Endothelial cell (in vitro differentiated cells): ENCODE measurements around the gene PPM1M. TPM values are rescaled to one million over a fixed set of nuclear protein-coding genes. Genes with fewer than 3 reads are reported as not detected.
A peak's percentile ranks its signal among the peaks of the same experiment; 100 is the strongest.

Source experiments
- DNase-seq: peaks from one replicate; pipeline ENCODE4 v3.0.0; 2021; ENCODE audit warnings: low spot score
- H3K27ac Mint-ChIP-seq: one replicate; pipeline ENCODE4 v1.8.0; 2021; ENCODE audit warnings: mixed read lengths, inconsistent platforms; ENCODE audit not compliant: unreplicated experiment
- H3K27me3 Mint-ChIP-seq: one replicate; pipeline ENCODE4 v1.8.0; 2021; ENCODE audit warnings: mild to moderate bottlenecking, moderate library complexity, mixed read lengths, inconsistent platforms; ENCODE audit not compliant: unreplicated experiment
- H3K36me3 Mint-ChIP-seq: one replicate; pipeline ENCODE4 v1.8.0; 2021; ENCODE audit warnings: mild to moderate bottlenecking, low read depth, mixed read lengths, inconsistent platforms; ENCODE audit not compliant: unreplicated experiment
- H3K4me1 Mint-ChIP-seq: one replicate; pipeline ENCODE4 v1.8.0; 2021; ENCODE audit warnings: mild to moderate bottlenecking, mixed read lengths, inconsistent platforms; ENCODE audit not compliant: unreplicated experiment
- H3K4me3 Mint-ChIP-seq: one replicate; pipeline ENCODE4 v1.8.0; 2021; ENCODE audit warnings: mild to moderate bottlenecking, mixed read lengths, inconsistent platforms; ENCODE audit not compliant: unreplicated experiment
- H3K9me3 Mint-ChIP-seq: one replicate; pipeline ENCODE4 v1.8.0; 2021; ENCODE audit warnings: mixed read lengths, inconsistent platforms; ENCODE audit not compliant: unreplicated experiment
- CTCF ChIP-seq: fragments of 200-600 bp; sonication (generic); IDR thresholded peaks from one replicate; pipeline ENCODE4 v1.5.0; 2021; ENCODE audit warnings: antibody characterized with exemption; ENCODE audit not compliant: unreplicated experiment
- total RNA-seq: library from RNA; stranded (reverse); fragmentation: NEBNext Ultra II Directional; extraction: Animal tissue kit (Norgen Biotek cat#: 25700); gene quantifications from one replicate; pipeline ENCODE4 v1.2.1, GENCODE V29; 2021; ENCODE audit not compliant: unreplicated experiment

The PPM1M gene
- total RNA-seq, 1 donor from 2014 or later: 15.0 TPM

GRCh38 chr3:52233968-52234367, 11.6 kb upstream of the PPM1M start:
- Mint-ChIP-seq H3K4me1 (peaks cover 13% of the 10 kb centered on the region), H3K4me3 (no peak overlapping the region), H3K27ac (no peak overlapping the region), H3K27me3 (peaks cover 6% of the 10 kb centered on the region), H3K36me3 (peaks cover 5% of the 10 kb centered on the region), H3K9me3 (no peaks in the 10 kb centered on the region)
- DNase-seq: no peak
- TF ChIP-seq CTCF: no peak

GRCh38 chr3:52234516-52235447, 10.8 kb upstream of the PPM1M start:
- TF ChIP-seq CTCF: no peak
- no peak overlapping the region for H3K4me3 Mint-ChIP-seq
- H3K36me3 Mint-ChIP-seq: peaks cover 5% of the 10 kb centered on the region
- no peak overlapping the region for H3K27ac Mint-ChIP-seq
- DNase-seq: no peak
- H3K27me3 Mint-ChIP-seq: peaks cover 6% of the 10 kb centered on the region
- peaks cover 16% of the 10 kb centered on the region for H3K4me1 Mint-ChIP-seq
- H3K9me3 Mint-ChIP-seq: no peaks in the 10 kb centered on the region

- no peak for TF ChIP-seq CTCF
- H3K4me3 Mint-ChIP-seq: peak overlapping the region; percentile 22
- peaks cover 5% of the 10 kb centered on the region for H3K27me3 Mint-ChIP-seq
- peaks cover 3% of the 10 kb centered on the region for H3K36me3 Mint-ChIP-seq
- no peak for DNase-seq
- H3K4me1 Mint-ChIP-seq: peaks cover 19% of the 10 kb centered on the region
- H3K9me3 Mint-ChIP-seq: no peaks in the 10 kb centered on the region
- H3K27ac Mint-ChIP-seq: no peak overlapping the region
Measured at GRCh38 chr3:52236424-52236886, 9.1 kb upstream of the PPM1M start.

- H3K36me3 Mint-ChIP-seq: peaks cover 3% of the 10 kb centered on the region
- no peaks in the 10 kb centered on the region for H3K9me3 Mint-ChIP-seq
- H3K4me3 Mint-ChIP-seq: peak overlapping the region; percentile 51
- DNase-seq: no peak
- TF ChIP-seq CTCF: no peak
- H3K27me3 Mint-ChIP-seq: peaks cover 5% of the 10 kb centered on the region
- peaks cover 19% of the 10 kb centered on the region for H3K4me1 Mint-ChIP-seq
- no peak overlapping the region for H3K27ac Mint-ChIP-seq
Measured at GRCh38 chr3:52237006-52237656, 8.4 kb upstream of the PPM1M start.

GRCh38 chr3:52237657-52238172, 7.8 kb upstream of the PPM1M start:
- no peaks in the 10 kb centered on the region for H3K9me3 Mint-ChIP-seq
- TF ChIP-seq CTCF: no peak
- peaks cover 19% of the 10 kb centered on the region for H3K4me1 Mint-ChIP-seq
- peaks cover 3% of the 10 kb centered on the region for H3K36me3 Mint-ChIP-seq
- H3K27me3 Mint-ChIP-seq: peaks cover 5% of the 10 kb centered on the region
- DNase-seq: no peak
- peak overlapping the region; percentile 99 for H3K4me3 Mint-ChIP-seq
- no peak overlapping the region for H3K27ac Mint-ChIP-seq
